Activated gamma-delta T cell treated with anti-CD3 and anti-CD28 coated beads, Interleukin-2, amount 50 U/mL, for 16 hours (primary cell): Measurements from ENCODE around the gene EIF4B.
A peak's percentile ranks its signal among the peaks of the same experiment; 100 is the strongest.
"Not testable (repeated sequence)": the region's sequence is repeated elsewhere in the genome, so short reads cannot be mapped to it uniquely, and the experiment has no call there.

Experiments used
- DNase-seq: peaks from one replicate; pipeline ENCODE4 v3.0.0-alpha.2; 2020; ENCODE audit warnings: low read depth

Gene EIF4B, protein sequence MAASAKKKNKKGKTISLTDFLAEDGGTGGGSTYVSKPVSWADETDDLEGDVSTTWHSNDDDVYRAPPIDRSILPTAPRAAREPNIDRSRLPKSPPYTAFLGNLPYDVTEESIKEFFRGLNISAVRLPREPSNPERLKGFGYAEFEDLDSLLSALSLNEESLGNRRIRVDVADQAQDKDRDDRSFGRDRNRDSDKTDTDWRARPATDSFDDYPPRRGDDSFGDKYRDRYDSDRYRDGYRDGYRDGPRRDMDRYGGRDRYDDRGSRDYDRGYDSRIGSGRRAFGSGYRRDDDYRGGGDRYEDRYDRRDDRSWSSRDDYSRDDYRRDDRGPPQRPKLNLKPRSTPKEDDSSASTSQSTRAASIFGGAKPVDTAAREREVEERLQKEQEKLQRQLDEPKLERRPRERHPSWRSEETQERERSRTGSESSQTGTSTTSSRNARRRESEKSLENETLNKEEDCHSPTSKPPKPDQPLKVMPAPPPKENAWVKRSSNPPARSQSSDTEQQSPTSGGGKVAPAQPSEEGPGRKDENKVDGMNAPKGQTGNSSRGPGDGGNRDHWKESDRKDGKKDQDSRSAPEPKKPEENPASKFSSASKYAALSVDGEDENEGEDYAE

DNA sequence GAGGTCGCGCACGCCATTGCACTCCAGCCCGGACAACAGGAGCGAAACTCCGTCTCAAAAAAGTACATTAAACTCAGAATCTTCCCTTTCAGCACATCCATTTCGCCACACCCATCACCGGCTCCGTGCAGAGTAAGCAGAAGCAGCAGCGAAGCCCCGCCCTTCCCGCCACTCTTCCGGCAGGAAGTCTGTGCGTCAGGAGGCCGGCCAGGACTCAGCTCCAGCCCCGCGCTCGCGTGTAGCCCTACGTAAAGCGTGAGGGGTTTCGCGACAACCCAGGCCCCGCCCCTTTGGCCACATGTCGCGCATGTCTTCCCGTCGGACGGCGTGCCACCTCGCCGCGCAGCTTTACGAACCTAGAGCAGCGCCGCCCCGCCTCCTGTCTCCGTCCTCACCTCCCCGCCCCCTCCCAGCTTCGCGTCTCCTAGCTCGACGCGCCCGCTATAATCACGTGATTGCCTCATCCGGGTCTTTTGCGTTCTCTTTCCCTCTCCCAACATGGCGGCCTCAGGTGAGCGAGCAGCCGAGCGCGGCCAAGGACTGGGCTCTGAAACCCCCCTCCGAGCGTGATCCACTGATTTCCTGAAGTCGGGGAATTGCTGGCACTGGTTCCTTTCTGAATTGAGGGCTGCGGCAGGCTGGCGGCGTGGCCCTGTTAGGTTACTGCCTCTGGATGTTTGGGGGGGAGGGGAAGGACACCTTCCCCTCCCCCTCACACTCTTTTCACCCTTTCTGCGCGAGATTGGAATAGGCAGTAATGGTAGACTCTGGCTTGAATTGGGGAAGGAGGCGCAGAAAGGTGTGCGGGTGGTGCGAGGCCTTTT lies at the start of gene EIF4B:
EIF4B (plus strand) TSS at position 471 of the 824 bp plus-strand sequence; CDS start at position 499, 28 bp downstream.
- peak; percentile 99 for DNase-seq

DNA sequence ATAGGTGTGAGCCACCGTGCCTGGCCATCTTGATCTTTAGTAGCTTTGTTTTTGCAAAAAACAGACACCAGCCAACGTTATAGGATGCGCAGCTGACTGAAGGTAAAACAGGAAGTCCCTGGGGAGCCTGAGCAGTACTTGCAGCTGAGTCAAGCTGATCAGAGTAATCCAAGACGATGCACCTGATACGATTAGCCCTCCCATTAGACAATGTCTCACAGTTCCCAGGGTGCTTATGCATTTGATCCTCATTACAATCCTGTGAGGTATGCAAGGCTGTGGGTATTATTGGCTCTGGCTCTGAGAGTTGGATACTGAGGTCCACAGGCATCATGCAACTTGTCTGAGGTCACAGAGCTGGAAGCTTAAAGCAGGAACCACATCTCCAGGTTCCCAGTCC lies 49.3 kb upstream of the EIF4B start:
- no peak for DNase-seq

DNA sequence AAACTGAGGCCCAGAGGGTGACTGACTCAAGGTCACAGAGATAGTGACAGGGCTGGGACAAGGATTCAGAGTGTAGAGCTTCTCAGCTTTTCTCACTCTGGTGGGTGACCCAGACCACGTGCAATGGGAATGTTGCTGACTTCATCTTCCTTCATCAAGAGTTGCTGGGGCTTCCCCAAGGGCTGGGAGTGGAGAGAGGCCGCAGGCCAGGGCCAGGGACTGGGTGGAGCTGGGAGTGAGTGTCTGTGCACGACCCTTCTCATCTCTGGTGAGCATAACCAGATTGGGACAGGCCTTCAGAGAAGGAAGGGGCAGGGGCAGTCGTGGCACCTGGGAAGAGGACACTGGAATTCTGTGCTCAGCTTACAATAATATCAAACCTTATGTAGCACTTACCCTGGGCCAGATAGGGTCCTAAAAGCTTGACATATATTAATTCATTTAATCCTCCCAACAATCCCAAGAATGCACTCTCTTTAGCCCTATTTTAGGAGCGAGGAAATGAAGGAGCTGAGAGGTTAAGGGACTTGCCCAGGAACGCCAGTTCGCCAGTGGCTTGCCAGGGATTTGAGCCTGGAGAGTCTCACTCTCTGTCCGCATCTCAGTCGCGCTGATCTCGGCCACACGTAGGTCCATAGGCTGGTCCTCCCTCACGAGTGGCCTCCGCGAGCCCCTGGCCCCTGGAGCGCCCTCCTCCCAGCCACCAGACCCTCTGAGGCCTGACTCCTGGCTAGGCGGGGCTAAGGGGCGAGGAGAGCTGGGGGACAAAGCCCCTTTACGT lies 41.5 kb upstream of the EIF4B start:
- DNase-seq = no peak

DNA sequence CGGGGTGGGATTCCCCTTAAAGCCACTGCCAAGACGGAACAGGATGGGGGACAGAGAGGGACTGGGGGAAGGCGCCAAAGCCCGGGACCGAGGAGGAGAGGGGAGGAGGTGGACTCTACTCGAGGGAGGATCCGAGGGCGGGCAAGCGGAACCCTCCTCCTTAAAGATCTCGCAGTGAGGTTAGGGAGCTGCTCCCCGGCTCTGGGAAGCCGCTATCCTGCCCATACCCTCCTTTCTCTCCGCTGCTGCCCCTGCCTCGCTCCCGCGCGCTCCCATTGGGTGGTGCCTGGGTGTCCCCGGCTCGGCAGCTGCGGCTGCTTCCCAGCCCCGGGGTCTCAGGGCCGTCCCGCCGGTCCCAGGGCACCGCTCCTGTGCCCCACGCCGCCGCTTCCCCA lies 40.9 kb upstream of the EIF4B start:
- no peak for DNase-seq

DNA sequence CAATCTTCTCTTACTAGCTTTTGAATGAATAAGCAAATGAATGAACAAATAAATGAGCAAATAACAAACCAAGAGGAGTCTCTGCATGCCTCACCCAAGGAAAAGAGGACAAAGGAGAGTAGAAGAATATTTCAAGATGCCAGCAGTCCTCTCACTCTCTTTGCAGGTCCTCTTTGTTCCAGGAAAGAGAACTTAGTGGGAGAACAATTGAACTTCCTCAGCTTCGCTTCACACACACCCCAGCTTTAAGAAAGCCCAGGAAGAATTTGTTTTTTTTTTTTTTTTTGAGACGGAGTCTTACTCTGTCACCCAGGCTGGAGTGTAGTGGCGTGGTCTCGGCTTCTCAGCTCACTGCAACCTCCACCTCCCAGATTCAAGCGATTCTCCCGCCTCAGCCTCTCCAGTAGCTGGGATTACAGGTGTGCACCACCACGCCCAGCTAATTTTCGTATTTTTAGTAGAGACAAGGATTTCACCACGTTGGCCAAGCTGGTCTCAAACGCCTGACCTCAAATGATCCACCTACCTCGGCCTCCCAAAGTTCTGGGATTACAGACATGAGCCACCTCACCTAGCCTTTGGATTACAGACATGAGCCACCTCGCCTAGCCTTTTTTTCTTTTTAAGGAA lies 37.0 kb upstream of the EIF4B start:
- no peak for DNase-seq

DNA sequence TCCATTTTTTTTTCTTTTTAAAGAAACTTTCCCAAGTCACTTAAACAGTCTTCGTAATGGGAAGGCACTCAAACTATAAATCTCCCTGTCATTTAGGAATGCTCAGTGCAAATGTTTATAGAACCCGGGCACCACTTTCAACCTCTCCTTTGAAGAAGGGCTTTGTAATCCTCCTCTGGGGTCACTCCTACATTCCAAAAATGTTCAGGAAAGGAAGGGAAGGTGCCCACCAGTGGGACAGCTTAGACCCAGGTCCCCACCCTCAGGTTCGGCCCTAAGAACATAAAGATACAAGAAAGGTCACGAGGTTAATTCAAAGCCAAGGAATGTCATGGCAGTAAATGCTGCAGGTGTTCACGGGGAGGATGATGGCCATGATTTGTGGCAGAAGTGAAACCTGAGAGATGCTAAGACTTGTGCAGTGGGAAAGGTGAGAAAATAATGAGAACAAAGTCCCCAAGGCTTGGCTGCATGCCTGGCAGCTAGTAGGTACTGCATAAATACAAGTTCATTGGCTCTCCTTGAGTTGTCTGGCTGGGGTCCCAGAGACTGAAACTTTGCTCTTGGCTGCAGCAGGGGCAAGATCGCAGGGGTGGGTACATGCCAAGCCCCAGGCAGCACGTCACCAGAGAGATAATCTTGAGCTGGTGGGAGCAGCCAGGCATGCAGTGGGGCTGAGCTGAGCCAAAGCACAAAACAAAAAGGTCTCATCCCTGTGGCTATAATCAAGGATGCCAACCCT lies 36.3 kb upstream of the EIF4B start:
- DNase-seq = no peak

DNA sequence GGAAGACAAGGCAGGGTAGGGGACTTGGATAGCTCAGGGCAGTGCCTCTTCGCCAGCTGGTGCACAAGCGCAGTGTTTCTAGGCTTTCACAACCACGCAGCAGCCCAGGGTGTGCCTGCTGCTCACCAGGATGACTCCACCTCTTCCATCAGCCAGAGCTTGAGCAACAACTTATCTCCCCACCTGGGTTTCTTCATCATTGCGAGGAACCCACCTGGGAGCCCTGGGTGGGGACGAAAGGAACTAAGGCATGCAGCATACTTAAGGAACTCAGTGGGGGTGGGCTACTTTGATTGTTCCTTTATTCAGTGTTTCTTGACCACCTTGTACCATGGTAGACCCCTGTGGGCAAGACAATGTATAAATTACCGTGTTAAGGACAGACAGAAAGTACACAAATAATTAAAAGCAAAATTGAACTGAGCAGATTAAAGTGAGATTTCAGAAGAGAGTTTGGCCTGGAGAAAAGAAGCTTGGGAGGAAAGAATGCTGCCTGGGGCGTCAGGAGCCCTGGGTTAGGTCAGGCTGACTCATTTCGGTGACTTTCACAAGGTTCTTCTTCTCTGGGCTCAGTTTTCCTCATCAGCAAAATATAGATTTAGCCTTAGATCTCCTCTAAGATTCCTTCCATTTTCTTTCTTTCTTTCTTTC lies 34.5 kb upstream of the EIF4B start:
- no peak for DNase-seq

DNA sequence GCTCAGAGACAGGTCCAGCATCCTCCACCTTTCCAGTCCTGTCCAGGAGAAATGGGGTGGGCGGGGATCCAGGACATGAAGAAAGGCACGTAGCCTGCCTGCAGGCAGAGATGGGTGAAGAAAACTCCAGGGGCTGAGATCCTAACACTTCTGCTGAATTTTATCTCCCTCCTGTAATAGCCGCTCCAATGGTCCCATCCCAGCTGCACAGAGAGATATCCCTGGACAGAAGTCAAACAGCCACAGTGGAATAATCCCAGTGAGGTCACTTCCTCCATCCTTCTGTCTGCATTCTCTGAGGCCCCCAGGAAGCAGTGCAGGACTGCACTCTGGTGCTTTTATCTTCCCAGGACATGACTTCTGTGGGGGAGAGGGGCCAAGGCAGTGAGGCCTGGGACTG lies 31.1 kb upstream of the EIF4B start:
- no peak for DNase-seq

DNA sequence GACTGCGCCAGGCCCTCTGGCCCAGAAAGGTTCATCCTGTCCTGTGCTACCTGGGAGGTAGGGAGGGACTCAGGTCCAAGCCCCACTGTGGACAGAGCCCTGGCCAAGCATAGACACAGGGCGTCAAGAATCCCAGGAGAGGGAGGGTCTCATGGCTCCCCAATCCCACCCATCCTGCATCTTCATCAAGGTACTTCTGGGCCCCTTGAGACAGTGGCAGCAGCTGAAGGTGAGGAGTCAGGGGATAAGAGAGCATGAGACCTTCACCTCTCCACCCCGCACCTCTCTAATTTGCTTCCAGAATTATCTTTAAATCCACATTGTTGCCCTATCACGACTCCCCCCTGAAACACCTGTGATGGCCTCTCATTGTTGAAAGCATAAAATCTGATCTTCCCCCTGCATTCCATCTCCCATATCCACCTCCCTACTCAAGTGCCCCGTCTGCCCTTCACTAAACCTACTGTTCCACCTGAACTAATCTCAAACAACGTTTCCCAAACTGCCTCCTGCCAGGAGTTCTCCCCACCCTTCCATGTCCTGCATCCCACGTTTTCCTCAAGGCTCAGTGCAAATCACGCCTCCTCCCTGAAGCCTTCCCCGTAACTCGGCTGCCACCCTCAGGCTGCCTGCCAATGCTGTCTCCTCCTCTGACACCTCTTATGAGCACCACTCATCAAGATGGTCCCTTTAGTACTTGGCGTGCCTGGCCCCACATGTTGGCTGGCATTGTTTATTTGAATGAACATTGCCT lies 30.3 kb upstream of the EIF4B start:
- DNase-seq = no peak

DNA sequence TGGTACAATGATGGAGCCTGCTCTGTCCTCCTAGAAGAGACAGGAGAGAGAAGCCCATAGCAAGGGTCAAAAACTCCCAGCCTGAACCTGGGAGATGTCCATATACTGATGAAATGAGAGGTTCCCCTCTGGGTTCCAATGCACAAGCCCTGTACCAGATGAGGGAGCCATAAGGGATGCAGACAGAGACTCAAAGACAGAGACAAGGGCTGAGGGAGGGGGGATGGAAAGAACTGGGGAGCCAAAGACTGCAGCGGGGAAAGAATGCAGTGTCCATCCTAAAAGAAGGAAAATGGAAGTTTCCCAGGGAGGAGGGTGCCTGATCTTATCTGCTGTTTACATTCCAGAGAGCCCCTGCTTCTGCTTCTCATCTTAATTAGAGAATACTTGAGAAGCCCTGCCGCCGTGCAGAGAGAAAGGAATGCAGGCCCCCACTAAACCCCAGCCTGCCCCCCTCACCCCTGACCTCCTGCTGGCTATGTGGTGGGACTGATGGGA lies 29.6 kb upstream of the EIF4B start:
- DNase-seq = no peak

DNA sequence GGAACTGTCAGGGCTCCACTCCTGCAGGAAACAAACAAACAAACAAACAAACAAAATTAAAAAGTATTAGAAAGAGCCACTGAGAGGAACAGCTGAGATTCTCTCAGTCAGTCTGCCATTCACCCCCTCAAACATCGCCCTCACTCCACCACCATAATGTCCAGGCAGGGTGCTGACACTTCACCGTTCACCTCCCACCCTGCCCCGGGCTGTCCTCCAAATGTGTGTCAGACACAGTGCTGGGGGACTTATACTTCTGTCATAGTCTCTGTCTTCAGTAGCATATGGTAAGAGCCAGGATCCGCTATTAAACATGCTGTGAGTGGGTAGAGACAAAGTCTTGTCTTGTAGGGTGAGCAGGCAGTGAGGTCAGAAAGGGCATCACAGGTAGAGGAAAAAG lies 29.1 kb upstream of the EIF4B start:
- no peak for DNase-seq

DNA sequence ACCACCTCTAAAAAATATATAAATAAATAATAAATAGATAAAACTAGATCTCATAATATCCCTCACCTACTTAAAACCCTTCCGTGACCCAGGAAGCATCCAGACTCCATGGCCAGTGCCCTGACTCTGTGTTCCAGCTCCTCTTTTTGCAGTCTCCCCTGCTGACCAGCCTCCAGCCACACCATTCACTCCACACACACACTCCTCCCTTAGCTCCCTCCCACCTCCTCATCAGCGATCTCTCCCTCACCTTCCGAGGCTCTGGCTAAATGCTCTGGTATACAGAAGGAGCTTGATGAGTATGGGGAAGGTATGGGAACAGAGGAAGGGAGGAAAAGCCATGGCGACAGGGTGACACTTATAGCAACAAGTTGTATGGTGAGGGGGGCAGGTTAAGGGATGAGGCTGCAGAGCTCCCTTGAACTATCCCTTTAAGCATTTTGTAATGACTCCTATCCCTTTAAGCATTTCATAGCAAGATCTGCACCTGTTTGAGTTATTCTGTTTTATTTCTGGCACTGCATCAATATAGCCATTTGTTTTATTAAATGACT lies 26.1 kb upstream of the EIF4B start:
- DNase-seq = no peak

DNA sequence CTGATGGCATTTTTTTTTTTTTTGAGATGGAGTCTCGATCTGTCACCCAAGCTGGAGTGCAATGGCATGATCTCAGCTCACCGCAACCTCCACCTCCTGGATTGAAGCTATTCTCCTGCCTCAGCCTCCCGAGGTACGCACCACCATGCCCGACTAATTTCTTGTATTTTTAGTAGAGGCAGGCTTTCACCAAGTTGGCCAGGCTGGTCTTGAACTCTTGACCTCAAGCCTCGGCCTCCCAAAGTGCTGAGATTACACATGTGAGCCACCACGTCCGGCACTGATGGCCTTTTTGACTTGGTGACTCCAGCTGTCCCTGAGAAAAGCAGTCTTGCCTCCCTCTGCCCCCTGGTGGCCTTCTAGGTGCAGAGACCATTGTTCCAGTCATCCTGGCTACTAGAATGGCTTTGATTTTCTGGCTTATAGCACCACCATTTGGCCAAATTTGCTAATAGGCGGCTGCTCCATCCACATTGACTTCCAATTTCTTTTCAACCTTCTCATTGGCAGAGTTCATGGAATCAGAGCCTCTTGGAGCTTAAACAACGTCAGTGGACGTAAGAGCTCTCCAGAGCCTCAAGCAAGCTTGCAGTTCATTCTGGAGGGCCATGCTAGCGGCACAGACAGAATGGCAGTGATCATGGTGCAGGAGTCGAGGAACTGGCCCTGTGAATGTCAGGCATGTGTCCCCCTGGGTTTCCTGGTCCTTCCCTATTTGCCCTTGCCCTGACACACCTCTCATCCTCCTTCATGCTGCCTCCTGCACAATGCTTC lies 25.4 kb upstream of the EIF4B start:
- DNase-seq = peak; percentile 69

DNA sequence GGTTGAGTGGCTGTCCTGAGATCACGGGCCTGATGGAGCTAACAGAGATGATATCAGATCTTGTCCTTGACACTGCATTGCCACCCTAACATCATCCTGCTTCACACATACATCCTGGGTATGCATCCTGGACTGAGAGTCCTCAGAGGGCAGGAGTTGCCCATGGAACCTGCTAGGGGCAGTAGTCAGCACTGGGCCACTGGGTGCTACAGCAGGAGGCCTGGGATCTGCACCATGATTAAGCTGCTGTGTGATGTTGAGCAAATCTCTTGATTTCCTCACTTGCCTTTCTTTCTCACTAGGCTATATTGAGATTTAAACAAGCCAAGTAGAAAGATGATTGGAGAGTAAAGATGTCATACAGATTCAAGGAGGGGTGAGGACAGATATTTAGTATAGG lies 22.1 kb upstream of the EIF4B start:
- DNase-seq = no peak

DNA sequence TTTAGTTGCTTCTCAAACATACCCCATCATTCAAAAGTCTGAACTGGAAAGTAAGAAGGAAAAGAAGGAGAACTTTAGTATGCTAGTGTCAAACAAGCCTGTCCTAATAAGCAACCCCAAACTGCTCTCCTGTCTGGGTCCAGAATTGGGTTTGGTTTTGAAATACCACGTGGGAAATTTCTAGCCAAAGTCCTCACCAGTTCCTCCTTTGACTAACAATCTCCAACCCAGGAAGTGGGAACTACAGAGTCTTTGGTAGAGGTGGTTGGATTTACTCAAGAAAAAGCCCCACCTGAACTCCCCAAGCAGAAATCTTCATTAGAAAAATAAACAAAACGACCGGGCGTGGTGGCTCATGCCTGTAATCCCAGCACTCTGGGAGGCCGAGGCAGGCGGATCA lies 17.4 kb upstream of the EIF4B start:
- no peak for DNase-seq

DNA sequence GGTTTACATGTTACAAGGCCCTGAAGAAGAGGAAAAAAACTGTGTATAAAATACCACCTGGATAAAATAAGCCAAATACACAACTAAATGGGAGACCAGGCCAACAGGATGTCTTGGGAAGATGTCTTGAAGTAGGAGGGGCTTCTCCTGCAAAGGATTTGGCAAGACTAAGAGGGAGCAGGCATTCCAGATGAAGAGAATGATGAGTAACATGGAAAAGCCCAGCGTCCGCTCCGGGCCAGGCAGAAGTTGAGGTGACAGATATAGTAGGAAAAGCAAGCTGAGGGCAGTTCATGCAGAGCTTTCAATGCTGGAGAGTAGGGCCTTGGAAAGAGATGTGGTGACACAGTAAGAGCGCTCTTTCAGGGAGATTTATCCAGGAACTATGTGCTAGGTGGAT lies 16.1 kb upstream of the EIF4B start:
- no peak for DNase-seq

DNA sequence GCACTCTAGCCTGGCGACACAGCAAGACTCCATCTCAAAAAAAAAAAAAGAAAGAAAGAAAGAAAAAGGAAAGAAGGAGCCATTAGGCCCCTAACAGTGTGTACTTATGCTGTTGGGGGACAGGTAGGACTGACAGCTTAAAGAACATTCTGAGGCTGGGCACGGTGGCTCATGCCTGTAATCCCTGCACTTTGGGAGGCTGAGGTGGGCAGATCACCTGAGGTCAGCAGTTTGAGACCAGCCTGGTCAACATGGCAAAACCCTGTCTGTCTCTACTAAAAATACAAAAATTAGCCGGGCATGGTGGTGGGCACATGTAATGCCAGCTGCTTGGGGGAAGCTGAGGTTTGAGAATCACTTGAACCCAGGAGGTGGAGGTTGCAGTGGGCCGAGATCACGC lies 14.0 kb upstream of the EIF4B start:
- DNase-seq = not testable (repeated sequence)
